ENCODE results near the gene SLC25A6. TPM values are rescaled to one million over a fixed set of nuclear protein-coding genes. Genes with fewer than 3 reads are reported as not detected.

The SLC25A6 gene
- polyA plus RNA-seq, 1 donor (not counting 4 experiments of a cell fraction or from before 2014, with no cell fraction given): 179 TPM

DNA sequence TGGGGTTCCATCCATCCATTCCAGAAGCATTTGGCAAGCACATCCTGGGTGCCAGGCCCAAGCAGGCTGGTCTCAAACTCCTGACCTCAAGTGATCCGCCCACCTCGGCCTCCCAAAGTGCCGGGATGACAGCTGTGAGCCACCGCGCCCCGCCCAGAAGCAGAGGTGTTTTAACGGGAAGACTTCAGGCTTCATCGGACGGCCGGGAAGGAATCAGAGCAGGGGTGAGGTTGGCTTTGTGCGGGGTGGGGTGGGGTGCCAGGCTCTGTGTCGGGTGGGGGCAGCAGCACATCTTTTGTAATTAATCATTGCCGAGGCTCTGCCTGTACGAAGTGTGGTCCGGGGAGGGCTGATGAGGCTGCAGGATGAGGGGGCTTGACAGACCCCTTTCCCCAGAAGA is 5.1 kb upstream of the SLC25A6 start:
- DNase-seq (ENCODE audit: low read depth, low spot score) (no peak), FAIRE-seq (no peak)
- no peaks in the 10 kb centered on the region for H3K4me1 ChIP-seq (ENCODE audit: control insufficient read depth, extremely low read depth, insufficient read depth, low read length)
- H3K4me2 ChIP-seq (ENCODE audit: control insufficient read depth, extremely low read depth, insufficient read depth, low read depth, low read length): no peak overlapping the region
- H3K36me3 ChIP-seq (ENCODE audit: control insufficient read depth in 2 of 2, extremely low read depth in 1 of 2, insufficient read depth in 2 of 2, low read length in 2 of 2): peaks cover 0 to 11% of the 10 kb centered on the region in 2 experiments
- H3K27ac ChIP-seq (ENCODE audit: control insufficient read depth, insufficient read depth, low read length): no peak overlapping the region
- peaks cover 11% of the 10 kb centered on the region for H3K79me2 ChIP-seq (ENCODE audit: control insufficient read depth, insufficient read depth, low read length)
- no peaks in the 10 kb centered on the region for H3K27me3 ChIP-seq (ENCODE audit: control insufficient read depth, extremely low read depth, insufficient read depth, low read length)
- H4K20me1 ChIP-seq (ENCODE audit: control insufficient read depth, extremely low read depth, insufficient read depth, low read length): no peaks in the 10 kb centered on the region
- no peak overlapping the region for H3K9ac ChIP-seq (ENCODE audit: control insufficient read depth, extremely low read depth, insufficient read depth, low read length)
- H2AFZ ChIP-seq (ENCODE audit: control insufficient read depth, low read length): no peak overlapping the region
- no peaks in the 10 kb centered on the region for H3K9me1 ChIP-seq (ENCODE audit: control insufficient read depth, extremely low read depth, insufficient read depth, low read length)
- no peak for TF ChIP-seq EZH2 (IDR thresholded peaks at IDR 0.05; ENCODE audit: low read length)
- TF ChIP-seq, protein P1, sequence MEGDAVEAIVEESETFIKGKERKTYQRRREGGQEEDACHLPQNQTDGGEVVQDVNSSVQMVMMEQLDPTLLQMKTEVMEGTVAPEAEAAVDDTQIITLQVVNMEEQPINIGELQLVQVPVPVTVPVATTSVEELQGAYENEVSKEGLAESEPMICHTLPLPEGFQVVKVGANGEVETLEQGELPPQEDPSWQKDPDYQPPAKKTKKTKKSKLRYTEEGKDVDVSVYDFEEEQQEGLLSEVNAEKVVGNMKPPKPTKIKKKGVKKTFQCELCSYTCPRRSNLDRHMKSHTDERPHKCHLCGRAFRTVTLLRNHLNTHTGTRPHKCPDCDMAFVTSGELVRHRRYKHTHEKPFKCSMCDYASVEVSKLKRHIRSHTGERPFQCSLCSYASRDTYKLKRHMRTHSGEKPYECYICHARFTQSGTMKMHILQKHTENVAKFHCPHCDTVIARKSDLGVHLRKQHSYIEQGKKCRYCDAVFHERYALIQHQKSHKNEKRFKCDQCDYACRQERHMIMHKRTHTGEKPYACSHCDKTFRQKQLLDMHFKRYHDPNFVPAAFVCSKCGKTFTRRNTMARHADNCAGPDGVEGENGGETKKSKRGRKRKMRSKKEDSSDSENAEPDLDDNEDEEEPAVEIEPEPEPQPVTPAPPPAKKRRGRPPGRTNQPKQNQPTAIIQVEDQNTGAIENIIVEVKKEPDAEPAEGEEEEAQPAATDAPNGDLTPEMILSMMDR (optimal IDR thresholded peaks at IDR 0.05 in 1 of 3, IDR thresholded peaks at IDR 0.05 in 1 of 3, conservative IDR thresholded peaks at IDR 0.05 in 1 of 3; ENCODE audit: extremely low read depth in 1 of 3, insufficient read depth in 2 of 3, low read length in 3 of 3): no peak
- dilution Hi-C loops (cut with MboI; ENCODE audit: extremely low pct_ligation_motif_present, low sequenced_read_pairs): no loop called here
- no peak overlapping the region for H3K4me3 ChIP-seq (ENCODE audit: control insufficient read depth in 2 of 3, extremely low read depth in 1 of 3, insufficient read depth in 2 of 3, low read depth in 1 of 3, low read length in 3 of 3)
- no peaks in the 10 kb centered on the region for H3K9me3 ChIP-seq (ENCODE audit: control insufficient read depth, low read depth, low read length)

GRCh38 chrX:1395646-1396216 is 3.8 kb upstream of the SLC25A6 start:
- H3K9me1 ChIP-seq (ENCODE audit: control insufficient read depth, extremely low read depth, insufficient read depth, low read length): no peaks in the 10 kb centered on the region
- no peak overlapping the region for H3K4me2 ChIP-seq (ENCODE audit: control insufficient read depth, extremely low read depth, insufficient read depth, low read depth, low read length)
- no peak overlapping the region for H3K27ac ChIP-seq (ENCODE audit: control insufficient read depth, insufficient read depth, low read length)
- no peaks in the 10 kb centered on the region for H3K9me3 ChIP-seq (ENCODE audit: control insufficient read depth, low read depth, low read length)
- dilution Hi-C loops (cut with MboI; ENCODE audit: extremely low pct_ligation_motif_present, low sequenced_read_pairs): no loop called here
- peaks cover 2% of the 10 kb centered on the region for H3K4me1 ChIP-seq (ENCODE audit: control insufficient read depth, extremely low read depth, insufficient read depth, low read length)
- peaks cover 18% of the 10 kb centered on the region for H3K79me2 ChIP-seq (ENCODE audit: control insufficient read depth, insufficient read depth, low read length)
- DNase-seq (ENCODE audit: low read depth, low spot score): no peak
- no peak overlapping the region for H2AFZ ChIP-seq (ENCODE audit: control insufficient read depth, low read length)
- H3K9ac ChIP-seq (ENCODE audit: control insufficient read depth, extremely low read depth, insufficient read depth, low read length): no peak overlapping the region
- TF ChIP-seq, protein P1 (optimal IDR thresholded peaks at IDR 0.05 in 1 of 3, IDR thresholded peaks at IDR 0.05 in 1 of 3, conservative IDR thresholded peaks at IDR 0.05 in 1 of 3; ENCODE audit: extremely low read depth in 1 of 3, insufficient read depth in 2 of 3, low read length in 3 of 3): no peak
- TF ChIP-seq EZH2 (IDR thresholded peaks at IDR 0.05; ENCODE audit: low read length): no peak
- FAIRE-seq: no peak
- peaks cover 7% of the 10 kb centered on the region for H4K20me1 ChIP-seq (ENCODE audit: control insufficient read depth, extremely low read depth, insufficient read depth, low read length)
- H3K27me3 ChIP-seq (ENCODE audit: control insufficient read depth, extremely low read depth, insufficient read depth, low read length): no peaks in the 10 kb centered on the region
- H3K36me3 ChIP-seq (ENCODE audit: control insufficient read depth in 2 of 2, extremely low read depth in 1 of 2, insufficient read depth in 2 of 2, low read length in 2 of 2): peaks cover 7 to 9% of the 10 kb centered on the region in 2 experiments
- H3K4me3 ChIP-seq (ENCODE audit: control insufficient read depth in 2 of 3, extremely low read depth in 1 of 3, insufficient read depth in 2 of 3, low read depth in 1 of 3, low read length in 3 of 3): no peak overlapping the region

Data from keratinocyte (primary cell).